OCI-LY1 (cell line): Measurements from ENCODE around the gene PLEKHA4.
"Not testable (repeated sequence)": the region's sequence is repeated elsewhere in the genome, so short reads cannot be mapped to it uniquely, and the experiment has no call there.

Experiments used
- H2AFZ ChIP-seq: fragments of 200-600 bp; sonication (generic), shearing (Covaris generic); 2 replicates; pipeline ENCODE4 v1.6.0; 2014; ENCODE audit warnings: antibody characterized with exemption, mild to moderate bottlenecking, low read length
- H3F3A ChIP-seq: fragments of 200-600 bp; sonication (generic), shearing (Covaris generic); 2 replicates; pipeline ENCODE4 v1.6.0; 2014; ENCODE audit warnings: mild to moderate bottlenecking, antibody characterized with exemption, low read length, moderate library complexity; ENCODE audit not compliant: insufficient read depth
- H3K27ac ChIP-seq: fragments of 200-600 bp; sonication (generic); 2 replicates; pipeline ENCODE4 v1.5.1; 2014; ENCODE audit warnings: low read length, mixed run types, mild to moderate bottlenecking, low read depth; ENCODE audit not compliant: poor library complexity, severe bottlenecking
- H3K27me3 ChIP-seq: fragments of 200-600 bp; sonication (generic); 2 replicates; pipeline ENCODE4 v1.6.0; 2014; ENCODE audit warnings: antibody characterized with exemption, mild to moderate bottlenecking, low read length, moderate library complexity; ENCODE audit not compliant: insufficient read depth
- H3K36me3 ChIP-seq: fragments of 200-600 bp; sonication (generic); 2 replicates; pipeline ENCODE4 v1.6.1; 2014; ENCODE audit warnings: mild to moderate bottlenecking, antibody characterized with exemption, low read length, moderate library complexity, mixed read lengths; ENCODE audit not compliant: insufficient read depth
- H3K4me1 ChIP-seq: fragments of 200-600 bp; sonication (generic); 2 replicates; pipeline ENCODE4 v1.5.1; 2014; ENCODE audit warnings: mild to moderate bottlenecking, low read length, moderate library complexity; ENCODE audit not compliant: insufficient read depth, severe bottlenecking
- H3K4me2 ChIP-seq: fragments of 200-600 bp; sonication (generic), shearing (Covaris generic); 2 replicates; pipeline ENCODE4 v1.6.1; 2014; ENCODE audit warnings: low read length
- H3K4me3 ChIP-seq: fragments of 200-600 bp; sonication (generic); 2 replicates; pipeline ENCODE4 v1.5.1; 2014; ENCODE audit warnings: low read length, low read depth, mild to moderate bottlenecking, mixed read lengths; ENCODE audit not compliant: poor library complexity, severe bottlenecking
- H3K79me2 ChIP-seq: fragments of 200-600 bp; shearing (Covaris generic); 2 replicates; pipeline ENCODE4 v1.6.1; 2016; ENCODE audit warnings: mixed run types, low read length, mixed read lengths; ENCODE audit not compliant: insufficient read depth
- H3K9ac ChIP-seq: fragments of 200-600 bp; sonication (generic), shearing (Covaris generic); 2 replicates; pipeline ENCODE4 v1.6.1; 2014; ENCODE audit warnings: mild to moderate bottlenecking, low read length, mixed read lengths
- H3K9me2 ChIP-seq: fragments of 200-600 bp; sonication (generic), shearing (Covaris generic); 2 replicates; pipeline ENCODE4 v1.6.1; 2014; ENCODE audit warnings: low read depth, mild to moderate bottlenecking, low read length, mixed read lengths
- H3K9me3 ChIP-seq: fragments of 200-600 bp; shearing (Covaris generic); 2 replicates; pipeline ENCODE4 v1.6.1; 2014; ENCODE audit warnings: low read length, mixed read lengths
- H4K20me1 ChIP-seq: fragments of 200-600 bp; sonication (generic), shearing (Covaris generic); 2 replicates; pipeline ENCODE4 v1.6.0; 2016; ENCODE audit warnings: mild to moderate bottlenecking, low read length; ENCODE audit not compliant: insufficient read depth
- EZH2 ChIP-seq: fragments of 200-600 bp; sonication (generic), shearing (Covaris generic); IDR thresholded peaks from 2 replicates; pipeline ENCODE4 v1.8.0; 2017; ENCODE audit warnings: borderline replicate concordance, mixed run types, mild to moderate bottlenecking, antibody characterized with exemption, low read length, moderate library complexity, mixed read lengths
- TF ChIP-seq, protein P1 (sequence below): fragments of 200-600 bp; sonication (generic), shearing (Covaris generic); IDR thresholded peaks from 2 replicates; pipeline ENCODE4 v1.5.1; 2017; ENCODE audit warnings: mild to moderate bottlenecking, antibody characterized with exemption, low read length, moderate library complexity, mixed read lengths

PLEKHA4 gene

DNA sequence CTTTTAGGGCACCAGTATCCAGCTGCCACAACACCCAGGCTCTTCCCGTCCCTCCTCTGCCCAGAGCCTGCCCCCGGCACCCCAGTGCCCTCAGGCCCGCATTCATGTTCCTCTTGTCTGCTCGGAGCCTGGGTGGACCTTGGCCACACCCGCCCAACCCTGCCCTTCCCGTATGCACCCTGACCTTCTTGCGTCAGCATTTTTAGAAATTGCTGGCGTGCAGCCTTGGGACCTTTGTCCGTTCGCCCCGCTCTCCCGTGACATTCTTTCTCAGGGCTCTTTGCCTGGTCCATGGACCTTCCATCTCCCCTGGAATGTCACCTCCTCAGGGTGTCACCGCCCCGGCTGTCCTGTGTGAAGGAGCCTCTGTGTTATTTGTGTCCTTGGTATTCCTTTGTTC, 39.3 kb upstream of the PLEKHA4 start:
- Histone ChIP-seq H4K20me1 (no peaks in the 10 kb centered on the region), H2AFZ (no peak overlapping the region), H3K9me3 (no peaks in the 10 kb centered on the region), H3K27me3 (no peaks in the 10 kb centered on the region), H3K36me3 (peaks cover 39% of the 10 kb centered on the region), H3K9ac (no peak overlapping the region), H3K4me3 (no peak overlapping the region), H3K79me2 (no peaks in the 10 kb centered on the region), H3F3A (no peaks in the 10 kb centered on the region), H3K4me2 (no peak overlapping the region), H3K9me2 (no peaks in the 10 kb centered on the region), H3K4me1 (no peaks in the 10 kb centered on the region), H3K27ac (no peak overlapping the region)
- TF ChIP-seq, protein P1, sequence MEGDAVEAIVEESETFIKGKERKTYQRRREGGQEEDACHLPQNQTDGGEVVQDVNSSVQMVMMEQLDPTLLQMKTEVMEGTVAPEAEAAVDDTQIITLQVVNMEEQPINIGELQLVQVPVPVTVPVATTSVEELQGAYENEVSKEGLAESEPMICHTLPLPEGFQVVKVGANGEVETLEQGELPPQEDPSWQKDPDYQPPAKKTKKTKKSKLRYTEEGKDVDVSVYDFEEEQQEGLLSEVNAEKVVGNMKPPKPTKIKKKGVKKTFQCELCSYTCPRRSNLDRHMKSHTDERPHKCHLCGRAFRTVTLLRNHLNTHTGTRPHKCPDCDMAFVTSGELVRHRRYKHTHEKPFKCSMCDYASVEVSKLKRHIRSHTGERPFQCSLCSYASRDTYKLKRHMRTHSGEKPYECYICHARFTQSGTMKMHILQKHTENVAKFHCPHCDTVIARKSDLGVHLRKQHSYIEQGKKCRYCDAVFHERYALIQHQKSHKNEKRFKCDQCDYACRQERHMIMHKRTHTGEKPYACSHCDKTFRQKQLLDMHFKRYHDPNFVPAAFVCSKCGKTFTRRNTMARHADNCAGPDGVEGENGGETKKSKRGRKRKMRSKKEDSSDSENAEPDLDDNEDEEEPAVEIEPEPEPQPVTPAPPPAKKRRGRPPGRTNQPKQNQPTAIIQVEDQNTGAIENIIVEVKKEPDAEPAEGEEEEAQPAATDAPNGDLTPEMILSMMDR = no peak
- TF ChIP-seq EZH2 = no peak

DNA sequence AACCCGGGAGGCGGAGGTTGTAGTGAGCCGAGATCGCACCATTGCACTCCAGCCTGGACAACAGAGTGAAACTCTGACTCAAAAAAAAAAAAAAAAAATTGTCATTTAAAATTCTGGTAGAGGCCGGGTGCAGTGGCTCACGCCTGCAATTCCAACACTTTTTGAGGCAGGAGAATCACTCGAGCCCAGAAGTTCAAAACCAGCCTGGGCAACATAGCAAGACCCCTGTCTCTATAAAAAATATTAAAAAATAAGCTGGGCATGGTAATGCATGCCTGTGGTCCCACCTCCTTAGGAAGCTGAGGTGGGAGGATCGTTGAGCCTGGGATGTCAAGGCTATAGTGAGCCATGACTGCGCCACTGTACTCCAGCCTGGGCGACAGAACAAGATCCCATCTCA, 37.9 kb upstream of the PLEKHA4 start:
- Histone ChIP-seq H3F3A (no peaks in the 10 kb centered on the region), H3K4me1 (no peaks in the 10 kb centered on the region), H3K36me3 (peaks cover 27% of the 10 kb centered on the region), H3K4me3 (no peak overlapping the region), H3K9ac (no peak overlapping the region), H3K27me3 (no peaks in the 10 kb centered on the region), H3K27ac (no peak overlapping the region), H3K79me2 (no peaks in the 10 kb centered on the region), H3K9me3 (no peaks in the 10 kb centered on the region), H2AFZ (no peak overlapping the region), H3K9me2 (no peaks in the 10 kb centered on the region), H3K4me2 (no peak overlapping the region), H4K20me1 (no peaks in the 10 kb centered on the region)
- TF ChIP-seq, protein P1 = no peak
- no peak for TF ChIP-seq EZH2

DNA sequence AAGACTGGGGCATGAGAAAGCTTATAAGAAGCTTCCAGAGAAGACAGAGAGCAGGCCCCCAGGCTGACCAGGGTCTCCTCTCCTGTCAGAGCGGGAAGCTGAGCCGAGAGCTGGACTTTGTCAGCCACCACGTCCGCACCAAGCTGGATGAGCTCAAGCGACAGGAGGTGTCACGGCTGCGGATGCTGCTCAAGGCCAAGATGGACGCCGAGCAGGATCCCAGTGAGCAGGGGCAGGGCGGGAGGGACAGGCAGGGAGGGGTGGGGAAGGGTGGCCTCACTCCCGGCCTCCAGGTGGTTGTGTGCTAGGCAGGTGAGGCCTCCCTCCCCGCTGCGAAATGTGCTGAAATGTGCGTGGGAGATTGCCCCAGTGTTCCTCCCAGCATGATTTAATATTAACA, 37.2 kb upstream of the PLEKHA4 start:
- H3K4me1 ChIP-seq = peaks cover 5% of the 10 kb centered on the region
- H4K20me1 ChIP-seq = no peaks in the 10 kb centered on the region
- no peak overlapping the region for H2AFZ ChIP-seq
- no peak overlapping the region for H3K4me2 ChIP-seq
- TF ChIP-seq EZH2 = no peak
- H3K36me3 ChIP-seq = peaks cover 20% of the 10 kb centered on the region
- no peaks in the 10 kb centered on the region for H3K9me3 ChIP-seq
- H3K4me3 ChIP-seq = no peak overlapping the region
- H3F3A ChIP-seq = no peaks in the 10 kb centered on the region
- no peaks in the 10 kb centered on the region for H3K27me3 ChIP-seq
- H3K79me2 ChIP-seq = no peaks in the 10 kb centered on the region
- H3K27ac ChIP-seq = no peak overlapping the region
- H3K9me2 ChIP-seq = no peaks in the 10 kb centered on the region
- H3K9ac ChIP-seq = no peak overlapping the region

DNA sequence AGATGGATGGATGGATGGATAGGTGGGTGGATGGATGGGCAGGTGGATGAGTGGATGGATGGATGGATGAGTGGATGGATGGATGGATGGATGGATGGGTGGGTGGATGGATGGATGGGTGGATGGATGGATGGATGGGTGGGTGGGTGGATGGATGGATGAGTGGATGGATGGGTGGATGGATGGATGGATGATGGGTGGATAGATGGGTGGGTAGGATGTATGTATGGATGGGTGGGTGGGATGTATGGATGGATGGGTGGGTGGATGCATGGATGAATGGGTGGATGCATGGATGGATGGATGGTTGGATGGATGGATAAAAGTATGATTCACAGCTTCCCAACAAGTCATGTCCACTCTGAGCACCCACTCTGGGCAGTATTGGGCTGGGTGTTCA, 35.4 kb upstream of the PLEKHA4 start:
- H3F3A ChIP-seq, H3K27ac ChIP-seq, H3K9me3 ChIP-seq, H3K4me2 ChIP-seq, H4K20me1 ChIP-seq, H2AFZ ChIP-seq, H3K4me1 ChIP-seq, H3K9me2 ChIP-seq, H3K36me3 ChIP-seq, H3K9ac ChIP-seq, H3K79me2 ChIP-seq, H3K27me3 ChIP-seq, H3K4me3 ChIP-seq: not testable (repeated sequence)

DNA sequence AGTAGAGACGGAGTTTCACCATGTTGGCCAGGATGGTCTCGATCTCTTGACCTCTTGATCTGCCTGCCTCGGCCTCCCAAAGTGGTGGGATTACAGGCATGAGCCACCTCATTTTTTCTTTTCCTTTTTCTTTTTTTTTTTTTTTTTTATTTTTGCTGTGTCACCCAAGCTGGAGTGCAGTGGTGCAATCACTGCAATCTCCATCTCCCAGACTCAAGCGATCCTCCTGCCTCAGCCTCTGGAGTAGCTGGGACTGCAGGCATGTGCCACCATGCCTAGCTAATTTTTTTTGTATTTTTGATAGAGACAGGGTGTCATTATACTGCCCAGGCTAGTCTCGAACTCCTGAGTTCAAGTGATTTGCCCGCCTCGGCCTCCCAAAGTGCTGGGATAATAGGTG, 33.9 kb upstream of the PLEKHA4 start:
- not testable (repeated sequence) for H3K9me3 ChIP-seq, H4K20me1 ChIP-seq, H3K36me3 ChIP-seq, H3K4me1 ChIP-seq, H3K4me2 ChIP-seq, H3F3A ChIP-seq, H3K9ac ChIP-seq, H3K27me3 ChIP-seq, H3K27ac ChIP-seq, H3K4me3 ChIP-seq, H3K79me2 ChIP-seq, H3K9me2 ChIP-seq, H2AFZ ChIP-seq
